Omental fat pad (tissue), 4 donors: Measurements from ENCODE around the gene CFAP65. TPM values are rescaled to one million over a fixed set of nuclear protein-coding genes. Genes with fewer than 3 reads are reported as not detected.

ENCODE experiments used
- ATAC-seq: fragments of 150-250 bp; one replicate; pipeline ENCODE4 v1.9.1; 2016; ENCODE audit warnings: mild to moderate bottlenecking, moderate library complexity; ENCODE audit not compliant: low FRiP score
- DNase-seq: peaks from one replicate; pipeline ENCODE4 v3.0.0-alpha.2; 2019; ENCODE audit warnings: low spot score
- CTCF ChIP-seq, 3 donors: fragments of 450-650 bp; IDR thresholded peaks; one replicate each; pipeline ENCODE4 v1.5.1; 2016 to 2017; ENCODE audit warnings: antibody characterized with exemption in 3 of 3, mild to moderate bottlenecking in 3 of 3, moderate library complexity in 2 of 3
- total RNA-seq, 4 donors: library from RNA; depleted of rRNA; stranded (reverse); fragments of >200 nt; gene quantifications; one replicate each; pipeline ENCODE4 v1.1.0, GENCODE V29; 2016

CFAP65 gene
- total RNA-seq, 4 donors from 2014 or later: 0.19 TPM; not detected in 3

GRCh38 chr2:219042157-219042556 is 841 bp upstream of the CFAP65 start:
- DNase-seq: no peak
- TF ChIP-seq CTCF (IDR thresholded peaks at IDR 0.05): no peak
- no peak for ATAC-seq

GRCh38 chr2:219038600-219038999 is 2.7 kb downstream of the CFAP65 start:
- no peak for TF ChIP-seq CTCF (IDR thresholded peaks at IDR 0.05)

GRCh38 chr2:219037783-219038499 is 3.4 kb downstream of the CFAP65 start:
- DNase-seq: no peak
- ATAC-seq: no peak
- no peak for TF ChIP-seq CTCF (IDR thresholded peaks at IDR 0.05)

More at GRCh38 chr2:219038600-219038999, 2.7 kb downstream of the CFAP65 start:
- no peak for ATAC-seq
- DNase-seq: no peak

GRCh38 chr2:219035942-219036341 is 5.4 kb downstream of the CFAP65 start:
- ATAC-seq: no peak
- no peak for DNase-seq
- no peak for TF ChIP-seq CTCF (IDR thresholded peaks at IDR 0.05)

- ATAC-seq: no peak
- TF ChIP-seq CTCF (IDR thresholded peaks at IDR 0.05): no peak
- DNase-seq: no peak
These were observed 6.5 kb downstream of the CFAP65 start for GRCh38 chr2:219034823-219035222.

GRCh38 chr2:219032051-219032745 is 9.1 kb downstream of the CFAP65 start:
- ATAC-seq (no peak), DNase-seq (no peak)
- TF ChIP-seq CTCF (IDR thresholded peaks at IDR 0.05): no peak
